Measurements from ENCODE around the gene PCDHA1. TPM values are rescaled to one million over a fixed set of nuclear protein-coding genes. Genes with fewer than 3 reads are reported as not detected.
"Not testable (repeated sequence)": the region's sequence is repeated elsewhere in the genome, so short reads cannot be mapped to it uniquely, and the experiment has no call there.

PCDHA1 gene
- total RNA-seq, 4 donors from 2014 or later = not detected

- 52% methylated on average over 44 of the region's 103 CpGs for WGBS
- no peaks in the 10 kb centered on the region for H3K36me3 ChIP-seq
- H3K4me3 ChIP-seq = no peak overlapping the region
- intact Hi-C loops (cut with DNase I) = no loop called here
- TF ChIP-seq CTCF (IDR thresholded peaks at IDR 0.05) = no peak
- no peak for TF ChIP-seq EP300 (IDR thresholded peaks at IDR 0.05)
- TF ChIP-seq POLR2A (IDR thresholded peaks at IDR 0.05; ENCODE audit: low read depth) = no peak
- no peak for TF ChIP-seq POLR2AphosphoS5 (IDR thresholded peaks at IDR 0.05)
- H3K27ac ChIP-seq (replicated peaks in 1 of 4) = no peak overlapping the region
- H3K4me1 ChIP-seq = no peaks in the 10 kb centered on the region
- H3K27me3 ChIP-seq = peaks cover 0 to 72% (median 6%) of the 10 kb centered on the region in 4 donors
- peak; percentile 47 for DNase-seq (ENCODE audit: extremely low spot score)
- peaks cover 0 to 35% (median 33%) of the 10 kb centered on the region in 4 donors for H3K9me3 ChIP-seq
Measured at GRCh38 chr5:140835622-140836510, 49.9 kb downstream of the PCDHA1 start.

GRCh38 chr5:140840978-140841962 lies 55.3 kb downstream of the PCDHA1 start, which contains the start of gene PCDHA8:
Gene PCDHA8, plus strand, starts transcription at chr5:140841187. Its CDS starts 135 bp downstream, at chr5:140841322.
- DNase-seq (ENCODE audit: extremely low spot score) = peak; percentile 53

GRCh38 chr5:140842798-140843733 lies 57.1 kb downstream of the PCDHA1 start:
- Histone ChIP-seq H3K27me3 (peaks cover 0 to 70% (median 6%) of the 10 kb centered on the region in 4 donors), H3K27ac (replicated peaks in 1 of 4) (no peak overlapping the region), H3K9me3 (peaks cover 0 to 43% (median 34%) of the 10 kb centered on the region in 4 donors), H3K4me3 (no peak overlapping the region), H3K4me1 (no peaks in the 10 kb centered on the region), H3K36me3 (no peaks in the 10 kb centered on the region)
- peak; percentile 62 for DNase-seq (ENCODE audit: extremely low spot score)
- TF ChIP-seq POLR2A (IDR thresholded peaks at IDR 0.05; ENCODE audit: low read depth) (no peak), POLR2AphosphoS5 (IDR thresholded peaks at IDR 0.05) (no peak), CTCF (IDR thresholded peaks at IDR 0.05) (no peak), EP300 (IDR thresholded peaks at IDR 0.05) (no peak)
- intact Hi-C loops (cut with DNase I) = no loop called here
- 44% methylated on average over 56 of the region's 87 CpGs for WGBS

More at GRCh38 chr5:140840978-140841962, 55.3 kb downstream of the PCDHA1 start, which contains the start of gene PCDHA8:
- H3K27ac ChIP-seq (replicated peaks in 1 of 4) = no peak within 1 kb of the TSS
- peaks cover 0 to 64% (median 4%) of the 10 kb centered on the region in 4 donors for H3K27me3 ChIP-seq
- TF ChIP-seq EP300 (IDR thresholded peaks at IDR 0.05) (no peak), POLR2A (IDR thresholded peaks at IDR 0.05; ENCODE audit: low read depth) (no peak), POLR2AphosphoS5 (IDR thresholded peaks at IDR 0.05) (no peak), CTCF (IDR thresholded peaks at IDR 0.05) (no peak)
- no peaks in the 10 kb centered on the region for H3K4me1 ChIP-seq
- H3K4me3 ChIP-seq = no peak within 1 kb of the TSS
- intact Hi-C loops (cut with DNase I) = no loop called here
- H3K36me3 ChIP-seq = no peaks in the 10 kb centered on the region
- 20% methylated on average over 38 of the region's 47 CpGs for WGBS
- peaks cover 0 to 40% (median 33%) of the 10 kb centered on the region in 4 donors for H3K9me3 ChIP-seq

GRCh38 chr5:140848139-140849102 lies 62.5 kb downstream of the PCDHA1 start, which contains the start of gene PCDHA9:
Gene PCDHA9, plus strand, starts transcription at chr5:140848382. Its CDS starts 114 bp downstream, at chr5:140848496.
- peaks cover 0 to 64% (median 8%) of the 10 kb centered on the region in 4 donors for H3K27me3 ChIP-seq
- DNase-seq (ENCODE audit: extremely low spot score); H3K4me1 ChIP-seq; intact Hi-C loops (cut with DNase I); H3K36me3 ChIP-seq; H3K4me3 ChIP-seq; H3K27ac ChIP-seq (replicated peaks in 1 of 4): not testable (repeated sequence)
- 24% methylated on average over 24 of the region's 48 CpGs for WGBS
- peaks cover 0 to 29% (median 20%) of the 10 kb centered on the region in 4 donors for H3K9me3 ChIP-seq

GRCh38 chr5:140849831-140850634 lies 64.1 kb downstream of the PCDHA1 start:
- intact Hi-C loops (cut with DNase I); DNase-seq (ENCODE audit: extremely low spot score); H3K27ac ChIP-seq (replicated peaks in 1 of 4); H3K36me3 ChIP-seq; H3K4me1 ChIP-seq; H3K4me3 ChIP-seq: not testable (repeated sequence)
- Histone ChIP-seq H3K9me3 (peaks cover 0 to 28% (median 14%) of the 10 kb centered on the region in 4 donors), H3K27me3 (peaks cover 0 to 68% (median 8%) of the 10 kb centered on the region in 4 donors)
- WGBS = 46% methylated on average over 20 of the region's 101 CpGs
